ENCODE data around the gene ANAPC16. TPM values are rescaled to one million over a fixed set of nuclear protein-coding genes. Genes with fewer than 3 reads are reported as not detected.

Gene ANAPC16
- total RNA-seq, 1 experiment from 2014 or later = 144 TPM

DNA sequence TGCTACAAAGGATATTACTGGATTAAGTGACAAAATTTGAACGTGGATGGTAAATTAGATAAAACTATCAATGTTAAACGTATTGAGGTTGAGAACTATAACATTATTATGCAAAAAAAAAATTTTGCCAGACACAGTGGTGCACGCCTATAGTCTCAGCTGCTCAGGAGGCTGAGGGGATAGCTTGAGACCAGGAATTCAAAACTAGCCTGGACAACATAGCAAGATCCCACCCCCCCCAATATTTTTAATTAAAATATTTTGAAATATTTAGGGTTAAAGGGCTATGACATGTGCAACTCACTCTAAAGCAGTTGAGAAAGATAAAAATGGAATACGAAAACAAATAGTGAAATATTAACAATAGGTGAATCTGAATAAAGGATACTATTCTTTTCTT is 45.1 kb upstream of the ANAPC16 start:
- Mint-ChIP-seq H3K27ac (ENCODE audit: unreplicated experiment) (peak overlapping the region; percentile 92), H3K36me3 (ENCODE audit: insufficient read depth, unreplicated experiment) (no peaks in the 10 kb centered on the region), H3K4me3 (ENCODE audit: unreplicated experiment) (no peak overlapping the region), H3K27me3 (ENCODE audit: insufficient read depth, unreplicated experiment) (no peaks in the 10 kb centered on the region), H3K4me1 (ENCODE audit: low read depth, unreplicated experiment) (peaks cover 23% of the 10 kb centered on the region), H3K9me3 (ENCODE audit: unreplicated experiment) (no peaks in the 10 kb centered on the region)
- no peak for DNase-seq
- no TSS peak for BruUV-seq (replicated peaks)
- Histone ChIP-seq H3K4me1 (peaks cover 28% of the 10 kb centered on the region), H3K27me3 (replicated peaks; ENCODE audit: control insufficient read depth, insufficient read depth, low read length) (no peaks in the 10 kb centered on the region), H3K4me3 (ENCODE audit: low read depth, low read length) (no peak overlapping the region), H3K36me3 (ENCODE audit: control insufficient read depth, insufficient read depth, low read length) (peaks cover 1% of the 10 kb centered on the region; the same call in 1 of the 2 replicates), H3K9me3 (no peaks in the 10 kb centered on the region)
- CTCF ChIA-PET = interaction anchor here (1.0 to 1.2 kb wide), 3 partner anchors 45 to 274 kb away, joined by 4 to 9 read pairs (median 6); no protein-coding TSS in a partner anchor
- POLR2A ChIA-PET = interaction anchor here (0.7 to 1.2 kb wide), 3 partner anchors 45 to 150 kb away, joined by 3 to 8 read pairs (median 3); partner anchors contain the start of genes ANAPC16 and ASCC1
- TF ChIP-seq, protein P1, sequence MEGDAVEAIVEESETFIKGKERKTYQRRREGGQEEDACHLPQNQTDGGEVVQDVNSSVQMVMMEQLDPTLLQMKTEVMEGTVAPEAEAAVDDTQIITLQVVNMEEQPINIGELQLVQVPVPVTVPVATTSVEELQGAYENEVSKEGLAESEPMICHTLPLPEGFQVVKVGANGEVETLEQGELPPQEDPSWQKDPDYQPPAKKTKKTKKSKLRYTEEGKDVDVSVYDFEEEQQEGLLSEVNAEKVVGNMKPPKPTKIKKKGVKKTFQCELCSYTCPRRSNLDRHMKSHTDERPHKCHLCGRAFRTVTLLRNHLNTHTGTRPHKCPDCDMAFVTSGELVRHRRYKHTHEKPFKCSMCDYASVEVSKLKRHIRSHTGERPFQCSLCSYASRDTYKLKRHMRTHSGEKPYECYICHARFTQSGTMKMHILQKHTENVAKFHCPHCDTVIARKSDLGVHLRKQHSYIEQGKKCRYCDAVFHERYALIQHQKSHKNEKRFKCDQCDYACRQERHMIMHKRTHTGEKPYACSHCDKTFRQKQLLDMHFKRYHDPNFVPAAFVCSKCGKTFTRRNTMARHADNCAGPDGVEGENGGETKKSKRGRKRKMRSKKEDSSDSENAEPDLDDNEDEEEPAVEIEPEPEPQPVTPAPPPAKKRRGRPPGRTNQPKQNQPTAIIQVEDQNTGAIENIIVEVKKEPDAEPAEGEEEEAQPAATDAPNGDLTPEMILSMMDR (IDR thresholded peaks at IDR 0.05; ENCODE audit: insufficient read depth in 1 of 2, low read depth in 1 of 2, low read length in 1 of 2, severe bottlenecking in 1 of 2, unreplicated experiment in 1 of 2) = no peak
- intact Hi-C loops (cut with micrococcal nuclease; ENCODE audit: unreplicated experiment) = loop anchor here (1.0 to 5.0 kb wide), 4 partner anchors 43 to 92 kb away; no protein-coding TSS in a partner anchor

GRCh38 chr10:72171175-72171630 is 44.6 kb upstream of the ANAPC16 start:
- Histone ChIP-seq H3K36me3 (ENCODE audit: control insufficient read depth, insufficient read depth, low read length) (peaks cover 1% of the 10 kb centered on the region; the same call in 1 of the 2 replicates), H3K9me3 (no peaks in the 10 kb centered on the region), H3K4me1 (peaks cover 24% of the 10 kb centered on the region), H3K4me3 (ENCODE audit: low read depth, low read length) (no peak overlapping the region), H3K27me3 (replicated peaks; ENCODE audit: control insufficient read depth, insufficient read depth, low read length) (no peaks in the 10 kb centered on the region)
- no TSS peak for BruUV-seq (replicated peaks)
- DNase-seq = peak; percentile 82 to 89
- ChIA-PET POLR2A (interaction anchor here (0.5 to 1.2 kb wide), 6 partner anchors 45 to 998 kb away, joined by 3 to 8 read pairs (median 4); partner anchors contain the start of genes ANAPC16 and ASCC1), CTCF (interaction anchor here (1.0 to 1.2 kb wide), 3 partner anchors 45 to 275 kb away, joined by 4 to 9 read pairs (median 6); no protein-coding TSS in a partner anchor)
- Mint-ChIP-seq H3K27me3 (ENCODE audit: insufficient read depth, unreplicated experiment) (no peaks in the 10 kb centered on the region), H3K27ac (ENCODE audit: unreplicated experiment) (peak overlapping the region; percentile 92), H3K4me1 (ENCODE audit: low read depth, unreplicated experiment) (peaks cover 19% of the 10 kb centered on the region), H3K9me3 (ENCODE audit: unreplicated experiment) (no peaks in the 10 kb centered on the region), H3K36me3 (ENCODE audit: insufficient read depth, unreplicated experiment) (no peaks in the 10 kb centered on the region), H3K4me3 (ENCODE audit: unreplicated experiment) (peak overlapping the region; percentile 38)
- TF ChIP-seq, protein P1 (IDR thresholded peaks at IDR 0.05; ENCODE audit: insufficient read depth in 1 of 2, low read depth in 1 of 2, low read length in 1 of 2, severe bottlenecking in 1 of 2, unreplicated experiment in 1 of 2) = no peak
- intact Hi-C loops (cut with micrococcal nuclease; ENCODE audit: unreplicated experiment) = loop anchor here (1.0 to 5.0 kb wide), 4 partner anchors 44 to 91 kb away; no protein-coding TSS in a partner anchor

GRCh38 chr10:72173262-72173618 is 42.6 kb upstream of the ANAPC16 start:
- Mint-ChIP-seq H3K4me1 (ENCODE audit: low read depth, unreplicated experiment) (peaks cover 19% of the 10 kb centered on the region), H3K4me3 (ENCODE audit: unreplicated experiment) (no peak overlapping the region), H3K9me3 (ENCODE audit: unreplicated experiment) (no peaks in the 10 kb centered on the region), H3K36me3 (ENCODE audit: insufficient read depth, unreplicated experiment) (no peaks in the 10 kb centered on the region), H3K27ac (ENCODE audit: unreplicated experiment) (no peak overlapping the region), H3K27me3 (ENCODE audit: insufficient read depth, unreplicated experiment) (no peaks in the 10 kb centered on the region)
- no peak for DNase-seq
- H3K36me3 ChIP-seq (ENCODE audit: control insufficient read depth, insufficient read depth, low read length) = no peaks in the 10 kb centered on the region
- intact Hi-C loops (cut with micrococcal nuclease; ENCODE audit: unreplicated experiment) = loop anchor here (5.0 kb wide), 2 partner anchors 46 to 89 kb away; no protein-coding TSS in a partner anchor
- POLR2A ChIA-PET = no interaction called here
- H3K27me3 ChIP-seq (replicated peaks; ENCODE audit: control insufficient read depth, insufficient read depth, low read length) = no peaks in the 10 kb centered on the region
- peaks cover 24% of the 10 kb centered on the region for H3K4me1 ChIP-seq
- TF ChIP-seq, protein P1 (IDR thresholded peaks at IDR 0.05; ENCODE audit: insufficient read depth in 1 of 2, low read depth in 1 of 2, low read length in 1 of 2, severe bottlenecking in 1 of 2, unreplicated experiment in 1 of 2) = no peak
- CTCF ChIA-PET = no interaction called here
- no TSS peak for BruUV-seq (replicated peaks)
- H3K4me3 ChIP-seq (ENCODE audit: low read depth, low read length) = no peak overlapping the region
- H3K9me3 ChIP-seq = no peaks in the 10 kb centered on the region
